Measurements from ENCODE around the gene MTX1.

DNA sequence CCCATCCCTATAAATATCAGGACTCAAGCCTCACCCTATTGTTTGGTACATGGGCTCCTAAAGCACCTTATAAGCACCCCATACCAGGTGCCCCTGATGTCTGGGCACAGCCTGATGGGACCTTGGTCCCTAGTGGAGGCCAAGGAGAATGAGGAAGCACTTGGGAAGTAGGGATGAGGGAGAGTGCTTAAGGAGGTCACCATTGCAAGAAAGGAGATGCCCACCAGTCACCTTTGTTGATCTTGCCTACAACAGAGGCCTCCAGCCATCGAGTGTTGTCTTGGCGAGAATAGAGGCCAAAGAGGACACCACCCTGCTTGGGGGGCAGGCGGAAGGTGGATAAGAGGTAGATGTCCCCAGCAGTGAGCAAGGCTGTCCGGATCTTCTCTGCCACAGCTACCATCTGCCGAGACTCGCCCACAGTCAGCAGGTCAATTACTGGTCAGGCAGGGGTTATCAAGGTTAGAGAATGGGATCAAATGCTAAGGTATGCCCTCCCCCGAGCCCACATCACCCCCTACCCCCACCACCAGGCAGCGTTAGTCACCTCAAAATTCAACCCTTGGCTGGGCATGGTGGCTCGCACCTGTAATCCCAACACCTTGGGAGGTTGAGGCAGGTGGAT is 2.4 kb upstream of the MTX1 start:
- TF ChIP-seq, protein P1, sequence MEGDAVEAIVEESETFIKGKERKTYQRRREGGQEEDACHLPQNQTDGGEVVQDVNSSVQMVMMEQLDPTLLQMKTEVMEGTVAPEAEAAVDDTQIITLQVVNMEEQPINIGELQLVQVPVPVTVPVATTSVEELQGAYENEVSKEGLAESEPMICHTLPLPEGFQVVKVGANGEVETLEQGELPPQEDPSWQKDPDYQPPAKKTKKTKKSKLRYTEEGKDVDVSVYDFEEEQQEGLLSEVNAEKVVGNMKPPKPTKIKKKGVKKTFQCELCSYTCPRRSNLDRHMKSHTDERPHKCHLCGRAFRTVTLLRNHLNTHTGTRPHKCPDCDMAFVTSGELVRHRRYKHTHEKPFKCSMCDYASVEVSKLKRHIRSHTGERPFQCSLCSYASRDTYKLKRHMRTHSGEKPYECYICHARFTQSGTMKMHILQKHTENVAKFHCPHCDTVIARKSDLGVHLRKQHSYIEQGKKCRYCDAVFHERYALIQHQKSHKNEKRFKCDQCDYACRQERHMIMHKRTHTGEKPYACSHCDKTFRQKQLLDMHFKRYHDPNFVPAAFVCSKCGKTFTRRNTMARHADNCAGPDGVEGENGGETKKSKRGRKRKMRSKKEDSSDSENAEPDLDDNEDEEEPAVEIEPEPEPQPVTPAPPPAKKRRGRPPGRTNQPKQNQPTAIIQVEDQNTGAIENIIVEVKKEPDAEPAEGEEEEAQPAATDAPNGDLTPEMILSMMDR (IDR thresholded peaks at IDR 0.05): no peak
- no peak for TF ChIP-seq POLR2A (IDR thresholded peaks at IDR 0.05)

Measured in Peyer's patch (tissue), 4 donors.